ENCODE data around the gene ATG16L2.

DNA sequence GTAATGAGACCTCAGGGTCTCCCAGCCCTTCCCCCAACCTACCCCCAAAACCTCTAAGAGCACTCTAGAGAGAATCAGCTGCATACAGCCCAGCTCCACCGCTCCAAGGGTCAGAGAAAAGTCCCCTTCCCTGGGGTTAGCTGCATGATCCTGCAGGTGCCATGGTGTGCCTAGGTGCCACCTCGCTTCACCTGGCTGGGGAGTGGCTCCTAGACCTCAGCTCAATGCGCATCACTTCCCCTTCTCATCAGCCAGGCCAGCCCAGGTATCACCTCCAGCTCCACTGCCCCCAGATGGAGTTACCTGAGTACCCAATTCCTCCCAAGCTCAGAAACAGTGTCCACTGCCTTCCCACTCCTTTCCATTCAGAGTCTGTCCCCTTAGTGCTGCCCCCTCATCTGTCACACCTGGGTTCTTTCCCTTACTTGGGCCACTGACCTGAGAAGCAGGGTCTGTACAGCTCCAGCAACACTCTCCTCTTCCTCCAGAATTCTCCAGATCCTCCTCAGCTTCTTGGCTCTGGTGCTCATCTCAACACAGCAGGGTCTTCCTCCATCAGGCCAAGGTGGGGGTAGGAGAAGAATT is 21.7 kb upstream of the ATG16L2 start:
- no peak for TF ChIP-seq GATA2 (IDR thresholded peaks at IDR 0.05; ENCODE audit: low read depth, low read length)
- TF ChIP-seq GATA3 (IDR thresholded peaks at IDR 0.05; ENCODE audit: low read depth, low read length), result no peak

Measured in SH-SY5Y (cell line).